IMR-90 (cell line): Measurements from ENCODE around the gene CH25H. TPM values are rescaled to one million over a fixed set of nuclear protein-coding genes. Genes with fewer than 3 reads are reported as not detected.

Experiments used
- ATAC-seq: fragments of 200-7000 bp; cut with Tn5 transposase; 2 replicates; pipeline ENCODE4 v1.9.1; 2020; ENCODE audit warnings: low read depth, mild to moderate bottlenecking, moderate library complexity
- BruUV-seq: library from RNA; stranded (reverse); fragments of 400-500 nt; replicated peaks from 2 replicates; lab custom pipeline; 2021; lab: Mats Ljungman, UMichigan
- CTCF ChIA-PET: fragments of 300-600 bp; formaldehyde crosslinking; extraction: SDS; loops from one replicate; lab custom pipeline; 2021; ENCODE audit warnings: antibody characterized with exemption; lab: Yijun Ruan, JAX
- POLR2A ChIA-PET: fragments of 300-600 bp; sonication (Branson Sonifier 250); formaldehyde crosslinking; loops from one replicate; lab custom pipeline; 2022; ENCODE audit warnings: antibody characterized with exemption; ENCODE audit not compliant: unreplicated experiment; lab: Charles Lee
- DNase-seq: peaks from one replicate; pipeline ENCODE4 v3.0.0; 2013
- H2AFZ ChIP-seq: replicated peaks from 2 replicates; pipeline ENCODE3; 2013; ENCODE audit warnings: low read length, mild to moderate bottlenecking; ENCODE audit not compliant: poor library complexity
- H2AK5ac ChIP-seq: 2 replicates; pipeline ENCODE4 v1.6.1; 2013; ENCODE audit warnings: low read depth, low read length, inconsistent platforms
- H2AK9ac ChIP-seq: replicated peaks from 2 replicates; pipeline ENCODE3; 2013; ENCODE audit warnings: mild to moderate bottlenecking, low read depth, low read length, moderate library complexity; ENCODE audit not compliant: poor library complexity
- H2BK120ac ChIP-seq: 2 replicates; pipeline ENCODE4 v1.6.1; 2013; ENCODE audit warnings: low read depth, low read length, inconsistent platforms
- H2BK15ac ChIP-seq: 3 replicates; pipeline ENCODE4 v1.6.1; 2013; ENCODE audit warnings: low read depth, low read length, inconsistent platforms
- H2BK20ac ChIP-seq: 2 replicates; pipeline ENCODE4 v1.6.1; 2013; ENCODE audit warnings: low read depth, mild to moderate bottlenecking, inconsistent platforms, low read length, moderate library complexity
- H2BK5ac ChIP-seq: 2 replicates; pipeline ENCODE4 v1.6.1; 2013; ENCODE audit warnings: mild to moderate bottlenecking, low read depth, low read length, inconsistent platforms; ENCODE audit not compliant: poor library complexity, severe bottlenecking
- H3K14ac ChIP-seq: replicated peaks from 2 replicates; pipeline ENCODE4 v1.6.1; 2013; ENCODE audit warnings: low read depth, low read length, inconsistent platforms
- H3K18ac ChIP-seq: 2 replicates; pipeline ENCODE4 v1.6.1; 2013; ENCODE audit warnings: low read depth, low read length, control low read depth
- H3K23ac ChIP-seq: 2 replicates; pipeline ENCODE4 v1.6.1; 2013; ENCODE audit warnings: low read depth, low read length, inconsistent platforms
- H3K27ac ChIP-seq: 2 replicates; pipeline ENCODE4 v1.5.1; 2013; ENCODE audit warnings: mild to moderate bottlenecking, control low read depth, low read length; ENCODE audit not compliant: insufficient read depth
- H3K27me3 ChIP-seq: 2 replicates; pipeline ENCODE4 v1.6.1; 2013; ENCODE audit warnings: low read length; ENCODE audit not compliant: control insufficient read depth, insufficient read depth
- H3K36me3 ChIP-seq: 2 replicates; pipeline ENCODE4 v1.6.1; 2013; ENCODE audit warnings: low read length, mixed read lengths; ENCODE audit not compliant: control insufficient read depth, insufficient read depth
- H3K4ac ChIP-seq: 2 replicates; pipeline ENCODE4 v1.6.1; 2013; ENCODE audit warnings: low read depth, low read length, inconsistent platforms
- H3K4me1 ChIP-seq: 2 replicates; pipeline ENCODE4 v1.6.1; 2013; ENCODE audit warnings: low read length, mixed read lengths; ENCODE audit not compliant: control insufficient read depth, insufficient read depth
- H3K4me2 ChIP-seq: 2 replicates; pipeline ENCODE4 v1.6.1; 2013; ENCODE audit warnings: low read depth, mild to moderate bottlenecking, control low read depth, low read length, moderate library complexity
- H3K4me3 ChIP-seq: 2 replicates; pipeline ENCODE4 v1.5.1; 2013; ENCODE audit warnings: low read depth, mild to moderate bottlenecking, control low read depth, low read length, moderate library complexity; ENCODE audit not compliant: insufficient read depth
- H3K56ac ChIP-seq: 2 replicates; pipeline ENCODE4 v1.6.1; 2013; ENCODE audit warnings: low read length, inconsistent platforms; ENCODE audit not compliant: insufficient read depth; ENCODE audit errors: extremely low read depth
- H3K79me1 ChIP-seq, 2 experiments: 2 replicates each; pipeline ENCODE4 v1.6.1; 2013; ENCODE audit warnings: low read length in 2 of 2, inconsistent platforms in 1 of 2, low read depth in 1 of 2
- H3K9ac ChIP-seq: 2 replicates; pipeline ENCODE4 v1.6.1; 2013; ENCODE audit warnings: low read depth, low read length, control low read depth
- H3K9me1 ChIP-seq: 2 replicates; pipeline ENCODE4 v1.6.1; 2013; ENCODE audit warnings: low read length, inconsistent platforms; ENCODE audit not compliant: insufficient read depth
- H3K9me3 ChIP-seq: 2 replicates; pipeline ENCODE4 v1.6.1; 2013; ENCODE audit warnings: low read length; ENCODE audit not compliant: control insufficient read depth, insufficient read depth
- H4K20me1 ChIP-seq: 2 replicates; pipeline ENCODE4 v1.6.1; 2013; ENCODE audit warnings: low read length, inconsistent platforms; ENCODE audit not compliant: insufficient read depth
- H4K5ac ChIP-seq: 2 replicates; pipeline ENCODE4 v1.6.1; 2013; ENCODE audit warnings: mild to moderate bottlenecking, low read depth, low read length, control low read depth
- H4K8ac ChIP-seq, 2 experiments: 2 replicates each; pipeline ENCODE4 v1.6.1; 2013; ENCODE audit warnings: low read depth in 2 of 2, low read length in 2 of 2, control low read depth in 1 of 2, inconsistent platforms in 1 of 2
- H4K91ac ChIP-seq: 2 replicates; pipeline ENCODE4 v1.6.1; 2013; ENCODE audit warnings: low read depth, low read length, inconsistent platforms; ENCODE audit not compliant: insufficient read depth
- FOS ChIP-seq: fragments of 150-350 bp; IDR thresholded peaks from 2 replicates; pipeline ENCODE4 v1.6.1; 2016; ENCODE audit warnings: low read depth, low read length
- MAFK ChIP-seq: IDR thresholded peaks from 2 replicates; pipeline ENCODE4 v1.6.1; 2012; ENCODE audit warnings: low read depth, low read length, improper control_type of control experiment
- MAZ ChIP-seq: IDR thresholded peaks from 2 replicates; pipeline ENCODE4 v1.6.1; 2012; ENCODE audit warnings: low read depth, mild to moderate bottlenecking, low read length, improper control_type of control experiment, moderate library complexity, borderline replicate concordance
- NFE2L2 ChIP-seq: fragments of 150-350 bp; IDR thresholded peaks from 2 replicates; pipeline ENCODE4 v1.6.1; 2016; ENCODE audit warnings: low read depth, mild to moderate bottlenecking, low read length
- WGBS, 2 experiments: methylation state at CpG; one replicate each; pipeline versions ENCODE4 v1.1.5 to v1.1.7; 2013; ENCODE audit warnings: missing lambda C conversion rate in 2 of 2; ENCODE audit not compliant: insufficient read length in 1 of 2; ENCODE audit errors: extremely low coverage in 2 of 2; 5-methylcytosine and 5-hydroxymethylcytosine counted together
- dilution Hi-C: fragments of 300-500 bp; cut with HindIII; formaldehyde crosslinking; loops from one replicate; pipeline ENCODE4 v1.14.3; 2018; ENCODE audit warnings: low sequenced_read_pairs; ENCODE audit not compliant: unreplicated experiment
- in situ Hi-C: fragments of 300-500 bp; cut with MboI; formaldehyde crosslinking; loops from 3 replicates; pipeline ENCODE4 v1.14.3; 2019; ENCODE audit warnings: low sequenced_read_pairs, inconsistent platforms, mixed read lengths
- intact Hi-C: fragments of 100-400 bp; cut with micrococcal nuclease; formaldehyde crosslinking; loops from 2 replicates; pipeline ENCODE4 v1.10.0; 2022
- polyA plus RNA-seq, 3 experiments: library from polyadenylated mRNA; depleted of rRNA; stranded (reverse); fragments of >200 nt; gene quantifications; 2 replicates each; pipeline ENCODE4 v1.2.3, GENCODE V29; 2012; ENCODE audit warnings: low replicate concordance in 1 of 3
- total RNA-seq: library from RNA; depleted of rRNA; stranded (reverse); fragments of >200 nt; gene quantifications from 2 replicates; pipeline ENCODE4 v1.2.3, GENCODE V29; 2012
- TF ChIP-seq, protein P1 (sequence below): conservative IDR thresholded peaks from 2 replicates; pipeline ENCODE4 v1.5.1; 2012; ENCODE audit warnings: mild to moderate bottlenecking, low read depth, low read length, improper control_type of control experiment
- TF ChIP-seq, protein P2 (sequence below): fragments of 150-350 bp; IDR thresholded peaks from 2 replicates; pipeline ENCODE4 v1.6.1; 2016; ENCODE audit warnings: low read depth, mild to moderate bottlenecking, low read length, moderate library complexity, borderline replicate concordance

Gene CH25H
- total and polyA plus RNA-seq, 2 of the 4 experiments (the other 2 are of a cell fraction) = 0.12 to 0.18 TPM

DNA sequence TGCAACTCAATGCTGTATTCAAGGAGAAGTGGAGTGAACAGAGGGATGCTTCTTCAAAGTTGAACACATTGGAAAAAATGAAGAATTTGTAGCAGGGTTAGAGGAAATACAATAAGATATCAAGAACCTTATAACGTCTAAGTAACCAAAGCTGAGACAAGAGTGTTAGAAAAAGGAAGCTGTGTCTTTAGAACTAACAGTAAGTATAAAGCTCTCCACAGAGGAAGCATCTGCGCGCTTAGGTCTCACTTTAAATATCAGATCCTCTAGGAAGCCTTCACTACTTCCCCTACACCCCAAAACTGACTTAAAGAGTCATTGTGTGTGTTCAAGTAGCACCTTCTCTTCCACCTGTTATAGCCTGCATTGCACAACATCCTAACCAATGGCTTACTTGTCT lies 43.0 kb downstream of the CH25H start:
- Histone ChIP-seq H4K91ac (no peak overlapping the region), H2AK9ac (no peak overlapping the region), H3K4ac (no peak overlapping the region), H2AFZ (no peak overlapping the region), H3K79me1 (no peaks in the 10 kb centered on the region), H3K4me3 (no peak overlapping the region), H3K4me2 (no peak overlapping the region), H3K27ac (no peak overlapping the region), H2AK5ac (no peak overlapping the region), H3K23ac (no peak overlapping the region), H3K14ac (no peak overlapping the region), H2BK5ac (no peak overlapping the region), H3K56ac (no peak overlapping the region), H3K9me1 (no peaks in the 10 kb centered on the region), H2BK15ac (no peak overlapping the region), H3K9ac (no peak overlapping the region), H3K27me3 (peaks cover 8% of the 10 kb centered on the region; the same call in 1 of the 2 replicates), H4K5ac (no peak overlapping the region), H4K8ac (no peak overlapping the region), H3K4me1 (no peaks in the 10 kb centered on the region), H3K9me3 (no peaks in the 10 kb centered on the region), H2BK20ac (no peak overlapping the region), H2BK120ac (no peak overlapping the region), H3K18ac (no peak overlapping the region), H3K36me3 (no peaks in the 10 kb centered on the region), H4K20me1 (no peaks in the 10 kb centered on the region)
- in situ Hi-C loops (no loop called here), dilution Hi-C loops (no loop called here), intact Hi-C loops (no loop called here)
- ATAC-seq (no peak), DNase-seq (no peak)
- TF ChIP-seq MAFK = no peak
- TF ChIP-seq, protein P1, sequence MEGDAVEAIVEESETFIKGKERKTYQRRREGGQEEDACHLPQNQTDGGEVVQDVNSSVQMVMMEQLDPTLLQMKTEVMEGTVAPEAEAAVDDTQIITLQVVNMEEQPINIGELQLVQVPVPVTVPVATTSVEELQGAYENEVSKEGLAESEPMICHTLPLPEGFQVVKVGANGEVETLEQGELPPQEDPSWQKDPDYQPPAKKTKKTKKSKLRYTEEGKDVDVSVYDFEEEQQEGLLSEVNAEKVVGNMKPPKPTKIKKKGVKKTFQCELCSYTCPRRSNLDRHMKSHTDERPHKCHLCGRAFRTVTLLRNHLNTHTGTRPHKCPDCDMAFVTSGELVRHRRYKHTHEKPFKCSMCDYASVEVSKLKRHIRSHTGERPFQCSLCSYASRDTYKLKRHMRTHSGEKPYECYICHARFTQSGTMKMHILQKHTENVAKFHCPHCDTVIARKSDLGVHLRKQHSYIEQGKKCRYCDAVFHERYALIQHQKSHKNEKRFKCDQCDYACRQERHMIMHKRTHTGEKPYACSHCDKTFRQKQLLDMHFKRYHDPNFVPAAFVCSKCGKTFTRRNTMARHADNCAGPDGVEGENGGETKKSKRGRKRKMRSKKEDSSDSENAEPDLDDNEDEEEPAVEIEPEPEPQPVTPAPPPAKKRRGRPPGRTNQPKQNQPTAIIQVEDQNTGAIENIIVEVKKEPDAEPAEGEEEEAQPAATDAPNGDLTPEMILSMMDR = no peak
- TF ChIP-seq FOS = no peak
- no peak for TF ChIP-seq MAZ
- no peak for TF ChIP-seq NFE2L2
- TF ChIP-seq, protein P2, sequence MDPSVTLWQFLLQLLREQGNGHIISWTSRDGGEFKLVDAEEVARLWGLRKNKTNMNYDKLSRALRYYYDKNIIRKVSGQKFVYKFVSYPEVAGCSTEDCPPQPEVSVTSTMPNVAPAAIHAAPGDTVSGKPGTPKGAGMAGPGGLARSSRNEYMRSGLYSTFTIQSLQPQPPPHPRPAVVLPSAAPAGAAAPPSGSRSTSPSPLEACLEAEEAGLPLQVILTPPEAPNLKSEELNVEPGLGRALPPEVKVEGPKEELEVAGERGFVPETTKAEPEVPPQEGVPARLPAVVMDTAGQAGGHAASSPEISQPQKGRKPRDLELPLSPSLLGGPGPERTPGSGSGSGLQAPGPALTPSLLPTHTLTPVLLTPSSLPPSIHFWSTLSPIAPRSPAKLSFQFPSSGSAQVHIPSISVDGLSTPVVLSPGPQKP = no peak
- no TSS peak for BruUV-seq
- CTCF ChIA-PET = no interaction called here
- POLR2A ChIA-PET = no interaction called here
- WGBS, 2 experiments = no CpG with 5 or more reads among the region's 3 CpGs
